Dendritic cell treated with granulocyte-macrophage colony-stimulating factor and Interleukin-4, amounts not matched to agents 40 ng/mL and 50 ng/mL, for 4 days (primary cell): ENCODE data around the gene UBTD2.
A peak's percentile ranks its signal among the peaks of the same experiment; 100 is the strongest.

Experiments
- H3K27ac Mint-ChIP-seq: one replicate; pipeline ENCODE4 v1.8.0; 2022; ENCODE audit warnings: mild to moderate bottlenecking, mixed read lengths
- H3K27me3 Mint-ChIP-seq: one replicate; pipeline ENCODE4 v1.8.0; 2022; ENCODE audit warnings: mild to moderate bottlenecking, mixed read lengths
- H3K36me3 Mint-ChIP-seq: one replicate; pipeline ENCODE4 v1.8.0; 2022; ENCODE audit warnings: low read depth, mixed read lengths
- H3K4me1 Mint-ChIP-seq: one replicate; pipeline ENCODE4 v1.8.0; 2022; ENCODE audit warnings: low read depth, mixed read lengths
- H3K4me3 Mint-ChIP-seq: one replicate; pipeline ENCODE4 v1.8.0; 2022; ENCODE audit warnings: mild to moderate bottlenecking, moderate library complexity, mixed read lengths
- H3K9me3 Mint-ChIP-seq: one replicate; pipeline ENCODE4 v1.8.0; 2022; ENCODE audit warnings: mixed read lengths
- intact Hi-C: fragments of 100-400 bp; cut with micrococcal nuclease; formaldehyde crosslinking; loops from one replicate; pipeline ENCODE4 v1.15.0; 2022

The UBTD2 gene

GRCh38 chr5:172175263-172175719 is 108.3 kb downstream of the UBTD2 start:
- Mint-ChIP-seq H3K9me3 (no peaks in the 10 kb centered on the region), H3K27me3 (no peaks in the 10 kb centered on the region), H3K4me3 (peak overlapping the region; percentile 77), H3K4me1 (peaks cover 96% of the 10 kb centered on the region), H3K36me3 (peaks cover 52% of the 10 kb centered on the region), H3K27ac (peak overlapping the region; percentile 74)
- intact Hi-C loops = no loop called here

- peaks cover 68% of the 10 kb centered on the region for H3K36me3 Mint-ChIP-seq
- peak overlapping the region; percentile 77 for H3K4me3 Mint-ChIP-seq
- H3K27ac Mint-ChIP-seq = peak overlapping the region; percentile 74
- peaks cover 96% of the 10 kb centered on the region for H3K4me1 Mint-ChIP-seq
- intact Hi-C loops = loop anchor here (1.0 kb wide), 1 partner anchor 14 kb away; no protein-coding TSS in a partner anchor
- H3K27me3 Mint-ChIP-seq = no peaks in the 10 kb centered on the region
- H3K9me3 Mint-ChIP-seq = no peaks in the 10 kb centered on the region
These were observed 109.9 kb downstream of the UBTD2 start for GRCh38 chr5:172173564-172174153.

DNA sequence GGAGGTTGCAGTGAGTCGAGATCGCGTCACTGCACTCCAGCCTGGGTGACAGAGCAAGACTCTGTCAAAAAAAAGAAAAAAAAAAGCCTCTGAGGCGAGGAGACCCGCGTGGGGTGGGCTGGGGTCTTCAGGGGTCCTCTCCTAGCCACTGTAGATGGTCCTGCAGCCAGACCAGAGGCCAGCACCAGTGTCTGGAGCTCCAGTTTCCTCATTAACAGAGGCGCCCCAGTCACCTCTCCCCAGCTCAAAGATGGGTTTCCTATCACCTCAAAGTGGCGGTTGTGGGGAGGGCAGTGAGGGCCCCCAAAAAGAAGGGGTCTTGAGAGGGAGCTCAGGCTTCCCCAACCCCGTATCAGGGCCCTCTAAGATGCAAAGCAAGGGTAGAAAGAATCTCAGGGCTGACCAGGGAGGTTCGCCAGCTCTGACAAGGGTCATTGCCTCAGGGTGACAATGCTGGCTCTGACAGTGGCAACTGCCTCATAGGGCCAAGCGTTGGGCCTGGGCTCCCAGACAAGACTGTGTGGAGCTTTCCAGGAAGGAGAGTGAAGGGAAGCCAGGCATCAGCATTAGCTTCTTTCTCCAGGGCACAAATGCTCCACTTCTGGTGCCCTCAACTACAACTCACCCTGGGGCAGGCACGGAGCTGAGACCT is 110.5 kb downstream of the UBTD2 start:
- H3K27me3 Mint-ChIP-seq = no peaks in the 10 kb centered on the region
- peak overlapping the region; percentile 11 for H3K4me3 Mint-ChIP-seq
- peak overlapping the region; percentile 74 for H3K27ac Mint-ChIP-seq
- H3K36me3 Mint-ChIP-seq = peaks cover 68% of the 10 kb centered on the region
- intact Hi-C loops = no loop called here
- H3K4me1 Mint-ChIP-seq = peaks cover 96% of the 10 kb centered on the region
- H3K9me3 Mint-ChIP-seq = no peaks in the 10 kb centered on the region

GRCh38 chr5:172171118-172171517 is 112.4 kb downstream of the UBTD2 start:
- H3K4me3 Mint-ChIP-seq = no peak overlapping the region
- intact Hi-C loops = no loop called here
- no peaks in the 10 kb centered on the region for H3K9me3 Mint-ChIP-seq
- H3K27ac Mint-ChIP-seq = no peak overlapping the region
- peaks cover 79% of the 10 kb centered on the region for H3K36me3 Mint-ChIP-seq
- H3K27me3 Mint-ChIP-seq = no peaks in the 10 kb centered on the region
- H3K4me1 Mint-ChIP-seq = peaks cover 83% of the 10 kb centered on the region

DNA sequence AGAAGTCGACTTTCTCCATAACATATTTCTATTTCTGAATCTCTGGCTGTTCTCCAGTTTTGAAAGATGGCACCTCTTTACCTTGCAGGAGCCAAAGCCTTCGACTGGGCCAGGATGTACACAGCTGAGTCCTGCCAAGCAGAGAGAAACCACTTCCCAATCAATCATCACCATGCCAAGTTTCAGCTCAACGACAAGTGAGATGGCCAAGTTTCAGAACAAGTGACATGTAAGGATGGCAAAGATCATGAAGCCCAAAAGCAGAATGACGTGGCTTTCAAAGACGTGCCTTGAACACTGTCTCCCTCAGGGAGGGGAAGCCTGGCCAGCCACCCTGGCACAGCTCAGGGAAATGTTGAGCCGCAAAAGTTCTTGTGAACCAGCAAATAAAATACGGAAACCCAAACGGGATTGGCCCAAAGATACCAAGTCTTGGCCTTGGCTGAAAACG is 113.3 kb downstream of the UBTD2 start:
- H3K4me3 Mint-ChIP-seq = no peak overlapping the region
- peaks cover 77% of the 10 kb centered on the region for H3K4me1 Mint-ChIP-seq
- no peak overlapping the region for H3K27ac Mint-ChIP-seq
- intact Hi-C loops = no loop called here
- no peaks in the 10 kb centered on the region for H3K27me3 Mint-ChIP-seq
- H3K36me3 Mint-ChIP-seq = peaks cover 86% of the 10 kb centered on the region
- H3K9me3 Mint-ChIP-seq = no peaks in the 10 kb centered on the region

DNA sequence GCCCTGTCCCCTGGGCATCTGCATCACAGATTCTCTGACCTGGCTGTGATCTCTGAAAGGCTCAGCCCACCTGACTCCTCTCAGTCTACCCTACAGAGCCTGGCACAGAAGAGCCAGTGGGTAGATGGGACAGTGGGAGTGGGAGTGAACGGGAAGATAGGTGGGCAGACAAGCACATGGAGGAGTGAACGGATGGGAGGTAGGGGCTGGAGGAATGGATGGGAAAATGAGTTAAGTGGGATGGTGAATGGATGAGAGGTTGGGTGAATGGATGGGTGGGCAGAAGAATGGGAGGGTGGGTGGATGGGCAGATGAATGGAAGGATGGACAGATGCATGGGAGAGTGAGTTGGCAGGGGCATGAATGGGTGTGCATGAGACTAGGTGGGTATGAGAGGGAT is 114.3 kb downstream of the UBTD2 start:
- Mint-ChIP-seq H3K4me1 (peaks cover 77% of the 10 kb centered on the region), H3K36me3 (peaks cover 93% of the 10 kb centered on the region), H3K9me3 (no peaks in the 10 kb centered on the region), H3K27ac (peak overlapping the region; percentile 51), H3K4me3 (no peak overlapping the region), H3K27me3 (no peaks in the 10 kb centered on the region)
- intact Hi-C loops = no loop called here

DNA sequence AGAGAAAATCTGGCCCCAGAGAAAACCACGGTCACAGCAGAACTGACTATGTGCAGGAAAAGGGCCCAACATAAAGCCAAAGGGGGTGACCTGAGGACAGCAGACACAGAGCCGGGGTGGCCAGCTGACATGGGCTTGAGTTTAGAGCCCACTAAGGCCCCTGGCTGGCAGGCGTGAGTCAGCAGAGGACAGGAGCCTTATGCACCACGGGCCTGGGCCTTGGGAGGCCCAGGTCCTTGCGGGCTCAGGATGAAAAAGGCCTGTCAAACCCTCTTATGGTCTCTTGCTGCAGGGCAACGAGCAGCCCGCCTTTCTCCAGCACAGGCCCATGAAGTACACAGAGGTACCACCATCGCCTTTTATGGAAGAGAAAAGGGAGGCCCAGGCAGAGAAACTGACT is 115.3 kb downstream of the UBTD2 start:
- peaks cover 84% of the 10 kb centered on the region for H3K36me3 Mint-ChIP-seq
- H3K27ac Mint-ChIP-seq = no peak overlapping the region
- H3K4me1 Mint-ChIP-seq = peaks cover 73% of the 10 kb centered on the region
- H3K4me3 Mint-ChIP-seq = no peak overlapping the region
- no peaks in the 10 kb centered on the region for H3K27me3 Mint-ChIP-seq
- no peaks in the 10 kb centered on the region for H3K9me3 Mint-ChIP-seq
- intact Hi-C loops = no loop called here

GRCh38 chr5:172167895-172168294 is 115.7 kb downstream of the UBTD2 start:
- peaks cover 73% of the 10 kb centered on the region for H3K4me1 Mint-ChIP-seq
- intact Hi-C loops = no loop called here

GRCh38 chr5:172166030-172166826 is 117.3 kb downstream of the UBTD2 start:
- no peaks in the 10 kb centered on the region for H3K27me3 Mint-ChIP-seq
- peaks cover 67% of the 10 kb centered on the region for H3K4me1 Mint-ChIP-seq
- intact Hi-C loops = no loop called here
- no peak overlapping the region for H3K27ac Mint-ChIP-seq
- H3K9me3 Mint-ChIP-seq = no peaks in the 10 kb centered on the region
- H3K4me3 Mint-ChIP-seq = no peak overlapping the region
- peaks cover 85% of the 10 kb centered on the region for H3K36me3 Mint-ChIP-seq

More at GRCh38 chr5:172167895-172168294, 115.7 kb downstream of the UBTD2 start:
- Mint-ChIP-seq H3K27ac (no peak overlapping the region), H3K9me3 (no peaks in the 10 kb centered on the region), H3K4me3 (no peak overlapping the region), H3K36me3 (peaks cover 84% of the 10 kb centered on the region), H3K27me3 (no peaks in the 10 kb centered on the region)

DNA sequence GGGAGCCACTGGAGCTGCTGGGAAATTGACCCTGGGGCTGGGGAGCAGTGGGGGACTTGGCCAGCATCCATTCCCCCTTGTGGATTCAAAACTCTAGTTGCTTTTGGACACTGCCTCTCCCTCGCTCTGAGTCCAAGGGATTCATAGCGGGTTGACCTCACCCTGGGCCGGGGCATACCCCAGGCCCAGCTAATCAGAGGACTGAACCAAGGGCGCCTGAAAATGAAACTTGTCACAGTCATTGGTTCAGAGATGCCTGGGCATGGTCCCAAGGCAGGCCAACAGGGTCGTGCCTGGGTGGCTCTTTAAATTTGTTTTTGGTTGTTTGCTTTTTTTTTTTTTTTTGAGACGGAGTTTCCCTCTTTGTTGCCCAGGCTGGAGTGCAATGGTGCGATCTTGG is 118.1 kb downstream of the UBTD2 start:
- peaks cover 85% of the 10 kb centered on the region for H3K36me3 Mint-ChIP-seq
- H3K27ac Mint-ChIP-seq = peak overlapping the region; percentile 62
- H3K4me1 Mint-ChIP-seq = peaks cover 67% of the 10 kb centered on the region
- H3K27me3 Mint-ChIP-seq = no peaks in the 10 kb centered on the region
- intact Hi-C loops = no loop called here
- no peak overlapping the region for H3K4me3 Mint-ChIP-seq
- no peaks in the 10 kb centered on the region for H3K9me3 Mint-ChIP-seq

DNA sequence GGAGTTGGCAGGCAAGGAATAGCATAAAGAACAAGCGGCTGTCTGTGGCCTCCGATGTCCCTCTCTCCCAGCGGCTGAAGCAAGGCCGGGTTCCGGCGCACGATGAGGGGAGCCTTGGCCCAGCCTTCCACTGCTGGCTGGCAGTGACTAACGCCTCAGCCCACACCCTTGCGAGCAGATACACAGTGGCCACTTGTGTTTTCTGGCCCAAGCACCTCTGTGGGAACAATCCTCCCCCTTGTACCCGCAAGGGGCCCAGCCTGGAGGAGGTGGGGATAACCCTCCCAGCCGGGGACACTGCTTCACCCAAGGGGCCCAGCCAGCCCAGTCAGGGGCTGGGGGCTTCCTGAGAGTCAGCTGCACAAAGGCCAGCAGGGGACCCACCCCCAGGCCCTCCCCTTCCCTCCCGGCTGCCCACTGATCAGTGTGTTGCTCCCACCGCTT is 118.8 kb downstream of the UBTD2 start:
- H3K27me3 Mint-ChIP-seq = no peaks in the 10 kb centered on the region
- peaks cover 64% of the 10 kb centered on the region for H3K4me1 Mint-ChIP-seq

DNA sequence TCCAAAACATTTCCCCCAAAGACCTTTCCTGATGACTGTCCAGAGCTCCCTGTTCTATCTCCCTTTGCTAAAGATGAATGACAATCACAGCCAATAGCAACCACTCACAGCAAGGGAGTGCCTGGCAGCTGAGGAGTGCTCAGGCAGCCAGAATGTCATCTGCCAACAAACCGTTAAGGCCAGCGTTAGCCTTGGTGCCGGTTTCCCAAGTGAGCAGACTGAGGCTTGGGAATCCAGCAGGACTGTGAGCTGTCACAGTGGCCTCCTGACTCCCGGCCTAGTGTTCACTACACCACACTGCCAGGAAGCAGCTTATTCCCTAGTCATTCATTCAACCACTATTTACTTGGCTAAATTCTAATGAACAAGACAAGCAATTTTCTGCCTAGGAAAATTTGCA is 120.2 kb downstream of the UBTD2 start:
- no peaks in the 10 kb centered on the region for H3K9me3 Mint-ChIP-seq
- H3K4me1 Mint-ChIP-seq = peaks cover 59% of the 10 kb centered on the region
- H3K4me3 Mint-ChIP-seq = no peak overlapping the region
- peaks cover 77% of the 10 kb centered on the region for H3K36me3 Mint-ChIP-seq
- no peaks in the 10 kb centered on the region for H3K27me3 Mint-ChIP-seq
- intact Hi-C loops = no loop called here
- H3K27ac Mint-ChIP-seq = no peak overlapping the region

More for the DNA sequence above, 118.8 kb downstream of the UBTD2 start:
- Mint-ChIP-seq H3K4me3 (no peak overlapping the region), H3K9me3 (no peaks in the 10 kb centered on the region), H3K36me3 (peaks cover 79% of the 10 kb centered on the region), H3K27ac (peak overlapping the region; percentile 62)
- intact Hi-C loops = no loop called here

- no peak overlapping the region for H3K27ac Mint-ChIP-seq
- peaks cover 77% of the 10 kb centered on the region for H3K36me3 Mint-ChIP-seq
These were observed 120.6 kb downstream of the UBTD2 start for GRCh38 chr5:172162987-172163343.

More at GRCh38 chr5:172162987-172163343, 120.6 kb downstream of the UBTD2 start:
- intact Hi-C loops = no loop called here
- Mint-ChIP-seq H3K4me3 (no peak overlapping the region), H3K9me3 (no peaks in the 10 kb centered on the region), H3K4me1 (peaks cover 57% of the 10 kb centered on the region), H3K27me3 (no peaks in the 10 kb centered on the region)
